B cell (primary cell): Measurements from ENCODE around the gene DERA.

Experiments used
- CTCF ChIP-seq: fragments of 200-600 bp; IDR thresholded peaks from one replicate; pipeline ENCODE4 v1.8.0; 2022; ENCODE audit warnings: antibody characterized with exemption, mild to moderate bottlenecking
- EZH2 ChIP-seq: IDR thresholded peaks from 2 replicates; pipeline ENCODE4 v1.6.1; 2012; ENCODE audit warnings: borderline replicate concordance, low read depth, mild to moderate bottlenecking, moderate library complexity, low read length; ENCODE audit not compliant: insufficient read depth, poor library complexity, severe bottlenecking

GRCh38 chr12:16072678-16073077 lies 161.5 kb downstream of the DERA start:
- TF ChIP-seq CTCF (no peak), EZH2 (no peak)
